ENCODE data around the gene PADI2.

PADI2 gene

DNA sequence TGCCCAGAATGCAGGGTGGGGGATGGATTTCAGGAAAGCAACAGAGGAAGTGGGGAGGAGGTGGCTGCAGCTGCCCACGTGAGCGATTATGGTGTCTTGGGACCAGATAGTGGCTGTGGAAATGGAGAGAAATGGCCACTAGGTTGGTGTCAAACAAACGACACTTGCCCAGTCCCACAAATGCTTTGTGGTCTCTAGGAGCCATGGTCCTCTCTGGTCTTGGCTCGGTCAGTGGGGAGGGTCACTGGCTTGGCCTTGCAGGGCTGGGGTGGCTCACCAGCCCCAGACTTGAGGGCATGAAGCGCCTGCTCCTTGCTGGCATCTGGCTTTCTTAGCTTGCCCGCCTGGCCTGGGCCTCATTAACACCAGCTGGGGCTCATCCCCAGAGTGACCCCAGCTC lies 7.2 kb downstream of the PADI2 start:
- DNase-seq = no peak

DNA sequence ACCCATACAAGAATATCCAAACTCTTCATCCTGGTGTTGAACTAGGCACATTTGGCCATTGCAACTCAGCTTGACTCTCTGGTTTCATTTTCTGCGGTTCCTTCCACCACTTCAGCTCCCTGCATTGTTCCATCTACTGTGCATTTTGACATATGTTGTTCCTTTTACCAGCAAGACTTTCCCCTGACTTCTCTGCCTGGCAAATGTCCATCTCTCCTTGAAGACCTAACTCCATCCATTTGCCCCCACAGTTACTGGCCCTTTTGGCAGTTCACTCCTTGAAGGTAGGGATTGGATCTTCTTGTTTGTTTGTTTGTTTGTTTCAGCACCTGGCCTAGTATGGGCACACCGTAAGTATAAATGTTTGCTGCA lies 8.7 kb downstream of the PADI2 start:
- DNase-seq = no peak

DNA sequence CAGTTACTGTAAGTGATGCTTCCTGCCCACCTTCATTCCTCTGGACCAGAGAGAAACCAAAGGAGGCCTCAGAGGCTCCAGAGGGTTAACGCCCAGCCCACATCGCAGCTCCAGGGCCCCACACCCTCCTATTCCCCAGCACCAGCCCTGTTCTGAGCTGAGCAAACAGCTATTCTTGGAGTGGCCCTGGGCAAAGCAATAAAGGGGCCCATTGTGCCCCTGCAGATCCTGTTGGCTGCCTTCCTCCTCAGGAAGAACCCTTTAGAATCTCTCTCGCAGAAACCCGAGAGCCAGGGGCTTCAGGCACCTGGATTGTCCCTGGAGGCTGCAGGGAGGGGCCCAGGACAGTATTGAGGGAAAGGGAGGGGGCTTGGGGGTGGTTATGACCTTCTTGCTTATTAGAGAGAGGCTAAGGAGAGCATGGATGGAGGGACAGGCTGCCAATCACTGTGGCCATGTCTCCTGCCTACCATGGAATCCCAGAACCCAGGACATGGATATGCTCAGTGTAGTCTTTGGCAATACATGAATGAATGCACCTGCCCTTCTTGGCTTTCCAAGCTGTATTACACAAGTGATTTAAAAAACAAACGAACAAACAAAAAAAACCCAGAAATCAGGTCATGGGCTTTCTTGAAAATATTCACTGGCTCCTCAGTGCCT lies 9.2 kb downstream of the PADI2 start:
- no peak for DNase-seq

DNA sequence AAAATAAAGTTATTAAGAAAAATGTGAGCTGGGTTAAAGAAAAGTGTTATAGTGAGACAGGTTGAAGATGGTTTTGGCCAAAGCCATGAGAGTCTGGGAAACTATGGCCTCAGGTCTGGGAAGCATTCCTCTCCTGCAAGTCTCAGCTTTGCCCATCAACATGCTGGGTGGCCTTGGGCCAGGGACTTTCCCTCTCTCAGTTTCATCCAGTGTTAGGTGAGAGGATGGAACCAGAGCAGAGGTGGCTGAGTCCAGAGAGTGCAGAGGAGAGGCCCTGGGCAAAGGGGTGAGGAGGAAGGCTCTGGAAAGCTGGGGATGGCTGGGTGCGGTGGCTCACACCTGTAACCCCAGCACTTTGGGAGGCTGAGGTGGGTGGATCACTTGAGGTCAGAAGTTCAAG lies 10.5 kb downstream of the PADI2 start:
- DNase-seq = no peak

DNA sequence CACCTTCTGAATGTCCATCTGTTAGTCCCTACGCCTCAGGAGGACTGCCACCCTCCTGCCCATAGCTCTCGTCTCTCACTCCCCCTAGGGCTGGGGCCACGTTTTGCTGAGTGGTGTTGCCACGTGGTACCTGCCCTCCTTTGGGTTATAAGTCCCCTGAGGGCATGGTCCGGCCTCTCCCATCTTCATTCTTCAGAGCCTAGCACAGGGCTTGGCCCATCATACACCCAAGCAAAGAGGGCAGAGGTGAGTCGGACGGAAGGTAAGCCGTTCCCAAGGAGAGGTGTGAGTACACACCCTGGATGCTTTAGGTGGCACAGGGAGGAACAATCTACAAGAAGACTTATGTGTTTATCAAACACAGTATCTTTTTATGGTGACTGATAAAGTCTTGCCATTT lies 10.9 kb downstream of the PADI2 start:
- no peak for DNase-seq

DNA sequence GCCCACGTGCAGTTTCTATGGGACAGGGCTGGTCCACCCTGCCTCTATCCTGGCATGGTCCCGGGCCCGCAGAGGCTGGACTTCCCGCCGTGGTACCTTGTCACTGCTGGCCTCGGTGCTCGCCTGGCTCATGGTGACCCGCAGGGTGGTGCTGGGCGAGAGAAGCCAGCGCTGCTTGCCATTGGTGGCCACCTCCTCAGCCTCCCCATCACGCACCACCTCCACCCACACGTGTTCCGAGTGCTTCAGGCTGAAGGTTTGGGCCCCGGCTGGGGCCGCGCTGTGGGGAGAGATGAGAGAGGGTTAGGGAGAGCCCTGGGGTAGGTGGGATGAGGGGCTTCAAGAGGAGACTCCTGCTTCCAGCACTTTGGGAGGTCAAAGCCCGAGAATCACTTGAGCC lies 14.5 kb downstream of the PADI2 start:
- no peak for DNase-seq

DNA sequence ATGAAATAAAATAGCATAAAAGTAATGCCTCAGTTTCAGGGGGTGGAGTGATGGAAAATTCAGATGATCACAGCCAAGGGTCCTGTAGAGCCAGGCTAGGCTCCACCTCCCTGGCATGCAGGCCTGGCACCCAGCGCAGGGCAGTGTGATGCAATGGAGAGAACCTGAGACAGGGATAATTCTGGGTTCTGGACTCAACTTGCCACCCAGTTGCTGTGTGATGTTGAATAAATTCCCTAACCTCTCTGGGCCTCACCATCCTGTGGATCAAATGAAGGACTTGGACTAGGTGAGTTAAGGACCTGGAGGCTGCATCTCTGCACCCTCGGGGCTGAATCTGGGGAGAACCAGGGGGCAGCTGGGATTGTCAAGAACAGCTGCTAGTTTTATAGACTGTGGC lies 17.0 kb downstream of the PADI2 start:
- no peak for DNase-seq

DNA sequence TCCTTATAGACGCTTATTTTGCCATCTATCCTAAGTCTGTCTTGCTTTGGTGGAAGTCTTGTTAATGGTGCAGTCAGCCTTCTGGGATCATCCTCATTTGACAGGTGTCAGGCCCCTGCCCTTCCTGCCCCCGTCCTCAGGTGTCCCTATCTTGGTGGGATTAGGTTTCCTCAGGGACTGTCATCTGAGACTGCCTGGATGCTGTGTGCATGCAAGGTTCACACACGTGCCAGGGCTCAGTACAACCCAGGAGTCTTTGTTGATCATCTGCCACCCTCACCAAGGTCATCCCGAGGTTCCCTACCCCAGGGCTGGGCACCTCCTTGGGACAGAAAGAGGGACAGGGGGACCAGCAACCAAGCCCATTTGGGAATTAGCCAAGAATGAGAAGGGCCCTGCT lies 18.0 kb downstream of the PADI2 start:
- DNase-seq = no peak

DNA sequence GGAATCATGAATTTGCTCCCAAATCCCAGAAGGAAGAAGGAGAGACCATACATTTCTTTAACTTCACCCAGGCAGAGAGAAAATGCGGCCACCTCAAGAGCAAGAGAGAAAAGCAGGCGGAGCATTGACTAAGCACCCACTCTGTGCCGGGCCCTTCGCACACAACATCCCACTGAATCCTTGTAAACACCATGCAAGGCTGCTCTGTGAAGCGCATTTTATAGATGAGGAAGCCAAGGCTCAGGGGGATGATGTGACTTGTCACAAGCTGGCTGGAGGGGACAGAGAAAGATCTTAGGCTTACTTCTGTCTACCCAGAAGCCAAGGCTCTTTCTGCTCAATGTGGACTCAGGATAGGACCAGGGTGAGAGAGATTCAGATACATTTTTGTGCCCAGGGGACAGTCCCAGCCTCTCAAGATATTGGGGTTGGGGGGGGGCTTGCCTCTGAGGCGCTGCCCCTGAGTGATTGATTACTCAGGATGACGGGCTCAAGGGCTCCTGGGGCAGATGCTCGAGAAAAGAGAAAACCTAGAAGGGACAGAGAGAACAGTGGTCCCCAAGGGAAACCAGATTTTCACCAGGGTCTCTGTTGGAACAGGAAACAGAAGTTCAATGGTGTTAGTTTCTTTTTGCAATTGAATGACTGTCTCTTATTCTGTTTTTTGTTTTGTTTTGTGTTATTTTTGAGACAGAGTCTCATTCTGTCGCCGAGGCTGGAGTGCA lies 19.5 kb downstream of the PADI2 start:
- DNase-seq = no peak

DNA sequence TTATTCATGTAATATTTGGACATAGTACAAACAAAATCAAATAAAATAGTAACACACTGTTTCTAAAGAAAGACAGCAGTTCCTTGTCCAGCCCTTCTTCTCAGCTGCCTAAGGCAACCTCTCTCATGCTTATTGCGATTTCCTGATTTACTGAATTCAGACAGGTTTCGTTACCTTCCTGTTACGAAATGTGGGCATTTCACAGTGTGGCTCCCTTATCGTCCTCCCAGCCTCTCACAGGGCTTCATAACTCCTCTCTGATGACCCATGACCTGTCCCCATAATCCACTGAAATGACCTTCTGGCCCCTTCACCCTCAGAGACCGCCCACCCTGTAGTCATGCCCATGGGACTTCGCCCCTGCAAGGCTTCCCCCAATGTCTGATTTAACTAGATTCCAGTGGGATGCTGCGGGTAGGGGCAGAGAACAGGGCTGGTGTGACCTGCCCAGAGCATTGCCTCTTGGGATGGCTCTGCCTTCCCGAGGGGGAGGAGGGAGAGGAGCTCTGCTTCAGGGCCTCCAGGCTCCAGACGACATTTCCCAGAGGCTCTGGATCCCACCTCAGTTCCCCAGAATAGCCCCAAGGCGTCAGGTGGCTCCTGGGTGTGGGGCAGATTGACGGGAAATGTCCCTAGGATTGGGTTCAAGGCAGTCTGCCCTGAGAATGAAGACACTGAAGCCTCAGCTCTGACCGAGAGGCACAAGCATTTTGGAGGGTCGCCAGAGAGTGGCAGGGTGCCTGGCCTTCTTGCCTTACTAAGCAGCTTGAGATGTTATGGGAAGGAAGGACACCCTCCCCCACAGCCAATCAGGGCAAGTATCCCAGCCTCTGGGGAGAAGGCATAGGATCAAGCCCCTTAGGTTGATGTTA lies 20.6 kb downstream of the PADI2 start:
- no peak for DNase-seq

DNA sequence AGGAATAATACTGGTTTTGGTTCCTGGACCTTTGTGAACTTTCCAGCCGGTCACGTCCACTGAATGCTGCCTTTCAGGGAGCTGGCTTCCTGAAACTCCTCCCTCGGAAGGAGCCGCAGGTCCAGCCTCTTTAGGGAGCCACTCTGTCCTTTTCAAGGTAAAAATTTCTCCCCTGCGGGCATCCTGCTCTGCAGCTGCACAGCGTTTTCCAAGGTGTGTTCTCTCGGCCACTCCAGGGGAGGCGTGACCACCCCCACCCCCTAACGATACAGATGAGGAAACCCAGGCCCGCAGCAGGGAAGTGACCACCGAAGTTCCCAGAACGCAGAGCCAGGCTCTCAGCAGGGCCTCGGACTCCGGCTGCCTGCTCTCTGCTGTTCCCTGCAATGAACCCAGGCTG lies 21.5 kb downstream of the PADI2 start:
- no peak for DNase-seq

DNA sequence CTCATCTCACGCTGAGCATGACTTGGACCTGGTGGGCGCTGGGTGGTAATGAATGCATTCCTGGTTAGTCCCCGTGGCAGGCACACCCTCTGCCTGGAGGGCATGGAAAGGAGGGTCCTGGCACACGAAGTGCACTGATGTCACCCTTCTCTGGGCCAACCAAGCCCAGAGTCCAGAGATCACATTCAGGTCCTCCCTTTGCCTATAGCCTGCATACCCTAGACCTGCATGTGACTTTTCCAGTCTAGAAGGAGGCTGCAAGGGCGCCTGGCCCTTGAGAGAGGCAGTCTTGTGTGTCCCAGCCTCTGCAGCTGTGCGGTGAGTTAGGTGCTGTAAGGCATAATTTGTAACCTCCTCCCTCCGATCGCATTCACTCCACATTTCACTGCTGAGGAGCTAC lies 22.1 kb downstream of the PADI2 start:
- no peak for DNase-seq

DNA sequence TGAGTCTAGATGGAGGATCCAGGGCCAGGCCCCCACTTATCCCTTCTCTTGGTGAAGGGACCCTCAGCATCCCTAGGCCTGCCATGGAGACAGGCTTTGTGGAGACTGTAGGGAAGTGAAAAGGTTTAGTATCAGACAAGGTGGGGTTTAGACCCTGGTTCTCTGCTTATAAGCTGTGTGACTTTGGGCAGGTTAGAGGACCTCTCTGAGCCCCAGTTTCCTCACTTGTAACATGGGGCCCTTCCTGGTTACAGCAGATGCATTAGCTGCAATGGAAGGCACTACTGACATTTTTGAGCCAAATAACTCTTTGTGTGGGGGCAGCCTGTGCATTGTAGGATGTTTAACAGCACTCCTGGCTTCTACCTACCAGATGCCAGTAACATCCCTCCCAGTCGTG lies 22.7 kb downstream of the PADI2 start:
- no peak for DNase-seq

DNA sequence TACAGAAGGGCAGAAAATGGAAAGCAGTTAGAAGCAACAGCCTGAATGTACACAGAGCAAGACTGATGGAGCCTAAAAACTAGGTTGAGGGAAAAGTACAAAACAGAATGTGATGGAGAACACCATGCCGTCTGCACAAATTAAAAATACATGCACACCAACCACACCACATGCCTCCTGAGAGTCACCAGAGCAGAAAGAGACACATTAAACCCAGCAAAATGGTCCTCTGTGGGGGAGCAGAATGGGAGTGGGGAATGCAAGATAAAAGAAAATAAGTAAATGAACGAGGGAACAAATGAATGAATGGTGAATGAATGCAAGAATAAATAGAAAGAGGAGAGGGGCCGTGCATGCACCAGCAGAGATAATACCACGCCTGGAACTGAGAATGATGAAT lies 24.1 kb downstream of the PADI2 start:
- DNase-seq = no peak

DNA sequence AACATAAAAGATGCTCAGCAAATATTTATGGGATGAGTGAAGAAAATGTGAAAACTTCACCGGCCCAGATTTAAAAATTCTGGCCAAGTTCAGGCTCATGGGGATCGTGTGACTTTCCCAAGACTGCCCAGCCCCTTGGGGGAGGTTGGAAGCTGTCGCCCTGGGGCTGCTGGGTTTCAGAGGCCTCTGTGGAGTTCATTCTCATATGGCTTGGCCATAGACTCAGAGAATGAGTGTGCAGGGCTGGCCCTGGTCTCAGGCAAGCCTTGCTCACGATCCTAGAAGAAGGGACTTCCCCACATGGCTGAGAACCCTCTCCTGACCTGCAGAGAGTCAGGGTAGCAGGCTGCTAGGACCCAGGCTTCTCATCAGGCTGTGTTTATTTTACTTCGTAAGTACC lies 24.6 kb downstream of the PADI2 start:
- no peak for DNase-seq

DNA sequence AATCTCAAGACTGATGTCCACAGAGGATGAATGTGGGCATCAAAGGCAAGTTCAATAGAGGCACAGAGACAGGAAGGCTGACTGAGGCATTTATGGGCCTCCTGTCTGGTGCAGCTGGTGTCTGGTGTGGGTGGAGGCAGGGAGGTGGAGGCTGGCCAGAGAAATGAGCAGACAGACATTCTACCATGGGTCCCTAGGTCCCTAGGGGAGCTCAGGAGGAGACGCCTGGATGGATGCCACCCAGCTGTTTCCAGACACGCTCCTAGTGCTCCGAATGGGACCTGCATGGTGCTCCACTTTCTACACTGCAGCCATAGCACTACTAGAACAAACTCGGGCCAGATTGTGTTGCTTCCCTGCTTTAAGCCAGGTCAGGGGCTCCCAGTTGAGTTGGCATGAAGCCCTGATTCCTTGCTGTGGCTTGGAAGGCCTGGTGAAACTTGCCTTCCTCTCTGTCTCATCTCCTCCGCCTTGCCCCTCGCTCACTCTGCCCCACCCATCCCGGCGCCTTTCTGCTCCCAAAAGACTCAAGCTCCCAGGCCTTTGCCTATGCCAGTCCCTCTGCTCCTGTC lies 25.3 kb downstream of the PADI2 start:
- DNase-seq = no peak

DNA sequence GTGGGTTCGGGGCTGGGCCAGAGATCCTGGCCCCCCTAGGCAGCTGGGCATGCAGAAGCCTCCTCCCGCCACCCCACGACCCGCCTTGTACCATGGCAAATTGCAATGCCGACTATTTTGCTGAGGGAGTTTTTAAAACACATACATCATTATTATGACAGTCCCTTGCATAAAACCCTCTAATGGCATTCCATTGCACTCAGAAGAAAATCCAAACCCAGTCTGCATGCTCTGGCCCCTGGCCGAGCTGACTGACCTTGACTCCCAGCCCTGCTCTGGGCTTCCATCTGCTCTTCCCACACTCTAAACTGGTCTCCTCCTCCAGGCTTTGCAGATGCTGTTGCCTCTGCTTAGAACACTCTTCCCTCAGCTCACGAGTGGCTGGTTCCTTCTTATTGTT lies 28.0 kb downstream of the PADI2 start:
- DNase-seq = no peak

DNA sequence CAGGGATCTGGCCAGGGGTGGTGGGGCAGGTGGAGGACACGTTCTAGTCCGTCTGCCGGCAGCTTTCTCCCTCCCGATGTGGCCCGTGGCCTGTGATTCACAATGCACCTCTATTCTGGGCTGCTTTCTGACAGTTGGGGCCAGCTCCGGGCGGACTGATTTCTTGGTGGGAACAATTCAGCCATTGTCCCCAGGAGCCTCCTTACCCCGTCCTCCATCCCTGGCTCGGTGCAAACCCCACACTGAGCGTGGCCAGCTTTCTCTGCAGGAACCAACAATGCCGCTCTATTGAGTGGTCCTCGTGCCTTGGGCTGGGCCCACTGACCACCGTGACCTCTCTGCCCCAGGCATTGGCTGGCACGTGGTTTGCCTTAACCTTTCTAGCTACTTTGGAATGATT lies 29.7 kb downstream of the PADI2 start:
- no peak for DNase-seq

DNA sequence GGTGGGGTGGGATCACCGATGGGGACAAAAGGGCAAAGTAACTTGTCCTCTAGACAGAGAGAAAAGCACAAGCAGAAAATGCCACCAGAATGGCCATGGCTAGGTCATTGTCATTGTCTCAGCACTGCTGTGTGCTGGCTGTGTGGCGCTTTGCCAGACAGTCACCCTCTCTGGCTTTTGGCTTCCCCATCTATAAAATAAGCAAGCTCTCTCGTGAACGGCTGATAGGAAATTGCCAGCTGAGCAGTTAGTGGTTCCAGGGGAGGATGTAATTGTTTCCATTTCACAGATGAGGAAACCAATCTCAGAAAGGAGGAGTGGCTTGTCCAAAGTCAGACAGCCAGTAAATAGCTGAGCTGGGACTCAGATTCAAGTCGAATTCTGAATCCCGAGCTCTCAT lies 32.5 kb downstream of the PADI2 start:
- no peak for DNase-seq

DNA sequence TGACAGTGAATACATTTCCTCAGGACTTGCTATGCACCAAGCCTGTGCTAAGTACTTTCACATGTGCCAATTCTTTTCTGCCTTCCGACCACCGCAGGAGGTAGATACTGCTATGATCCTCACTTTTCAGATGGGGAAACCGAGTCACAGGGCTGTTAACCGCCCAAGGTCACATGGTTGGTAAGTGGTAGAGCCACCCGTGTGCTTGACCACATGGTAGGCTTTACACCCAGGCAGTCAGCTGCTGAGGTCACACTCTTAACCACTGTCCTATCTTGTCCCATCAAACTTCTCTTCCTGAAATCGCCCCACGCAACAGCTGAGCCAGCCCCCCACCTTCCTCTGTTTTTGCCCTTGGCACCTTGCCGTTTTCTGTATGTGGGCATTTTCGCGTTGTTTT lies 34.5 kb downstream of the PADI2 start:
- DNase-seq = no peak

DNA sequence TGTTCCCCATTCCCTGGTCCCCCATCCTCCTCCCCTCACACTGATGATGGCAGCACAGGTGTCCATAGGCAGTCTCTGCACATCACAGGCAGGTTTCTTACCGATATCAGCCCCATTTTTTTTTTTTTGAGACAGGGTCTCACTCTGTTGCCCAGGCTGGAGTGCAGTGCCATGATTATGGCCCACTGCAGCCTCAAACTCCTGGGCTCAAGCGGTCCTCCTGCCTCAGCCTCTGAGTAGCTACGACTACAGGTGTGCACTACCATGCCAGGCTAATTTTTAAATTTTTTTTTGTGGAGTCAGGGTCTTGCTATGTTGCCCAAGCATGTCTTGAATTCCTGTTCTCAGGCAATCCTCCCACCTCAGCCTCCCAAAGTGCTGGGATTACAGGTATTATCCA lies 36.5 kb downstream of the PADI2 start:
- DNase-seq = no peak

DNA sequence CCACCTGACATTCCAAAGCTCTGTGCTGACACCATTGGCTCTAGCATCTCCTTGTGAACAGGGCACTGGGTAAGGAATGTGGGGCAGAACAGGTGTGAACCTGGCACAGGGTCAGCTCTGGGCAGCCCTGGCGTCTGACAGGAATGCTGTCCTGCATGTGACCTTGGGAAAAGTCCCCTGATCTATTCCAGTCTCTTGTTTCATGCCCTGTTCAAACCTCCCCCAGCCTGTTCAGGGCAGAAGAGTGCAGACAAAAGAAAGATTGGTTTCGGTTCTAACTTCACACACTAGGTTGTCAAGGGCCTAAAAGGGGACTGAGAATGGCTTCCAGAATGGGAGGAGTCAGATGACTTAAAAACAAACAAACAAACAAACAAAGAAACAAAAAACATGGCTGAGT lies 37.8 kb downstream of the PADI2 start:
- DNase-seq = no peak

DNA sequence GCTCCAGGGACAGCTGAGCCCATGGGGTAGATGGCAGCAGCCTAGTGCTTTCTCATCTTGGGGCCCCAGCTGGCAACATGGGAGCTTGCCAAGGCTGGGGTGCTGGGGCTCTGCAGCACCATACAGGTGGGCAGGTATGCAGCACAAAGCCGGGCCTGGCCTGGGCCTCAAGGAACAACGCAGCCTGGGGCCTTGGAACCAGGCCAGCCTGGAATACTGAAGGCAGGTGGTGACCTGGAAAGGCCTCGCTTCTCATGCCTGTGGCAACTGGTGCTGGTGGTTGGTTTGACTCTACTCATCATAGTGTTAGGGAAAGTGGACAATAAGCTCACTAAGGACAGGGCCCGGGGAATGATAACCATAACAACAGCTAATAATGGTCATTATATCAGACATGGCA lies 38.4 kb downstream of the PADI2 start:
- no peak for DNase-seq

Data from NCI-H2081 (cell line).